Activated naive CD8-positive, alpha-beta T cell (primary cell): ENCODE results near the gene MOB3C.

Source experiments
- H3K27ac Mint-ChIP-seq: one replicate; pipeline ENCODE4 v1.8.0; 2021; ENCODE audit warnings: mixed read lengths
- H3K27me3 Mint-ChIP-seq: one replicate; pipeline ENCODE4 v1.8.0; 2021; ENCODE audit warnings: mixed read lengths
- H3K36me3 Mint-ChIP-seq: one replicate; pipeline ENCODE4 v1.8.0; 2021; ENCODE audit warnings: mixed read lengths
- H3K4me1 Mint-ChIP-seq: one replicate; pipeline ENCODE4 v1.8.0; 2021; ENCODE audit warnings: low read depth, mixed read lengths
- H3K4me3 Mint-ChIP-seq: one replicate; pipeline ENCODE4 v1.8.0; 2021; ENCODE audit warnings: mild to moderate bottlenecking, mixed read lengths
- H3K9me3 Mint-ChIP-seq: one replicate; pipeline ENCODE4 v1.8.0; 2021; ENCODE audit warnings: low read depth, mixed read lengths

The MOB3C gene

DNA sequence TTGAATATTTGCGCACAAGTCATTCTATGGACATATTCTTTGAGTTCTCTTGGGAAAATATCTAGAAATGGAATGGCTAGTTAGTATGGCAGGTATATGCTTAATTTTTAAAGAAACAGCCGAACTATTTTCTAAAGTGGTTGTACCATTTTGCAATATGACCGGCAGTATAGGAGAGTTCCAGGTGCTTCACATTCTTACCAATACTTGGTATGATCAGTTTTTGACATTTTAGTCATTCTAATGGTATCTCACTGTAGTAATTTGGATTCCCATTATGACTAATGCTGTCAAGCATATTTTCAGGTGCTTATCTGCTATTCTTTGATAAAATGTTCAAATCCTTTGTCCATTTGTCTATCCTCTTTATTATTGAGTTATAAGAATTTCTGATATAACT lies 31.0 kb upstream of the MOB3C start:
- H3K27ac Mint-ChIP-seq = no peak overlapping the region
- H3K4me3 Mint-ChIP-seq = no peak overlapping the region
- peaks cover 4% of the 10 kb centered on the region for H3K9me3 Mint-ChIP-seq
- H3K27me3 Mint-ChIP-seq = no peaks in the 10 kb centered on the region
- H3K36me3 Mint-ChIP-seq = peaks cover 32% of the 10 kb centered on the region
- H3K4me1 Mint-ChIP-seq = no peaks in the 10 kb centered on the region

GRCh38 chr1:46646844-46647243 lies 30.2 kb upstream of the MOB3C start:
- no peaks in the 10 kb centered on the region for H3K4me1 Mint-ChIP-seq
- H3K9me3 Mint-ChIP-seq = peaks cover 4% of the 10 kb centered on the region
- peaks cover 32% of the 10 kb centered on the region for H3K36me3 Mint-ChIP-seq
- H3K4me3 Mint-ChIP-seq = no peak overlapping the region
- no peaks in the 10 kb centered on the region for H3K27me3 Mint-ChIP-seq
- H3K27ac Mint-ChIP-seq = no peak overlapping the region

DNA sequence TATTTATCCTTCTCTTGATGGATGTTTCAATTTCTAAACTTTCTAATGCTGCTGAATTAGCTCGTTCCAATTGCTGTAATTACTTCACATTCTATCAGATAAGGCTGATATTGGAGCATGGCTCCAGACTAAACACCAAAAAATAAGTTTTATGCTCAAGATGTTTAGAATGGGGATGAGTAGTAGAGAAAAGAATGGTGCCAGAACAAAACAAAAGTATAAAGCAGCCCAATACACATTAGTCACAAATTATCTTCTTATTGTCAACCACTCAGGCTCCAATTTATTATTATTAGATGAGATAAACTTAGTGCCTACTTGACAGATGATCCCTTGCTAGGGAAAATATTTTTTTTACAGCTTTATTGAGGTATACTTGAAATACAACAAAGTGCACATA lies 29.7 kb upstream of the MOB3C start:
- Mint-ChIP-seq H3K27me3 (no peaks in the 10 kb centered on the region), H3K36me3 (peaks cover 31% of the 10 kb centered on the region), H3K4me3 (no peak overlapping the region), H3K27ac (no peak overlapping the region), H3K9me3 (peaks cover 4% of the 10 kb centered on the region), H3K4me1 (no peaks in the 10 kb centered on the region)

- Mint-ChIP-seq H3K27me3 (no peaks in the 10 kb centered on the region), H3K36me3 (peaks cover 31% of the 10 kb centered on the region)
Measured at GRCh38 chr1:46645815-46646214, 29.2 kb upstream of the MOB3C start.

GRCh38 chr1:46643368-46643775 lies 26.8 kb upstream of the MOB3C start:
- Mint-ChIP-seq H3K27me3 (no peaks in the 10 kb centered on the region), H3K4me1 (no peaks in the 10 kb centered on the region), H3K9me3 (no peaks in the 10 kb centered on the region), H3K27ac (no peak overlapping the region), H3K36me3 (peaks cover 27% of the 10 kb centered on the region), H3K4me3 (no peak overlapping the region)

More at GRCh38 chr1:46645815-46646214, 29.2 kb upstream of the MOB3C start:
- Mint-ChIP-seq H3K27ac (no peak overlapping the region), H3K9me3 (peaks cover 4% of the 10 kb centered on the region), H3K4me3 (no peak overlapping the region), H3K4me1 (no peaks in the 10 kb centered on the region)

- H3K9me3 Mint-ChIP-seq = no peaks in the 10 kb centered on the region
Measured at GRCh38 chr1:46642115-46642680, 25.6 kb upstream of the MOB3C start.

GRCh38 chr1:46639547-46639946 lies 22.9 kb upstream of the MOB3C start:
- H3K9me3 Mint-ChIP-seq = no peaks in the 10 kb centered on the region
- H3K36me3 Mint-ChIP-seq = peaks cover 15% of the 10 kb centered on the region
- no peaks in the 10 kb centered on the region for H3K4me1 Mint-ChIP-seq
- no peaks in the 10 kb centered on the region for H3K27me3 Mint-ChIP-seq
- H3K27ac Mint-ChIP-seq = no peak overlapping the region
- no peak overlapping the region for H3K4me3 Mint-ChIP-seq

More at GRCh38 chr1:46642115-46642680, 25.6 kb upstream of the MOB3C start:
- no peaks in the 10 kb centered on the region for H3K27me3 Mint-ChIP-seq
- H3K4me3 Mint-ChIP-seq = no peak overlapping the region
- H3K36me3 Mint-ChIP-seq = peaks cover 23% of the 10 kb centered on the region
- H3K27ac Mint-ChIP-seq = no peak overlapping the region
- no peaks in the 10 kb centered on the region for H3K4me1 Mint-ChIP-seq

DNA sequence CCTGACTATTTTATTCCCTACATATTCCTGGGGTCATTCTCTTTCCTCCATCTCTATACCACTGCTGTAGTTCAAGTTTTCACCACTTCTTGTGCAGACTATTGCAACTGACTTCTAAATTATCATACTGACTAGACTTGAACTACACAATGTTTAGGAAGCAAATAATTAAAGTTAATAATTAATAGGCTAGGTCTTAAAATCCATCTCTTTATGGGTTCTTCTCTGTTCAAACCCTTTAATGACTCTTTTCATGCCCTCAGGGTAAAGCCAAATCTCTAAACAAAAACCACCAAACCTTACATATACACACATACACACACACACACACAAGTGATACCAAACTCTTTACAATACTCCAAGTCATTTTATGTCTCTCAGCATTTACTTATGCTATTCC lies 22.3 kb upstream of the MOB3C start:
- H3K9me3 Mint-ChIP-seq = no peaks in the 10 kb centered on the region
- no peaks in the 10 kb centered on the region for H3K27me3 Mint-ChIP-seq
- H3K4me1 Mint-ChIP-seq = no peaks in the 10 kb centered on the region
- no peak overlapping the region for H3K4me3 Mint-ChIP-seq
- H3K36me3 Mint-ChIP-seq = peaks cover 17% of the 10 kb centered on the region
- no peak overlapping the region for H3K27ac Mint-ChIP-seq

DNA sequence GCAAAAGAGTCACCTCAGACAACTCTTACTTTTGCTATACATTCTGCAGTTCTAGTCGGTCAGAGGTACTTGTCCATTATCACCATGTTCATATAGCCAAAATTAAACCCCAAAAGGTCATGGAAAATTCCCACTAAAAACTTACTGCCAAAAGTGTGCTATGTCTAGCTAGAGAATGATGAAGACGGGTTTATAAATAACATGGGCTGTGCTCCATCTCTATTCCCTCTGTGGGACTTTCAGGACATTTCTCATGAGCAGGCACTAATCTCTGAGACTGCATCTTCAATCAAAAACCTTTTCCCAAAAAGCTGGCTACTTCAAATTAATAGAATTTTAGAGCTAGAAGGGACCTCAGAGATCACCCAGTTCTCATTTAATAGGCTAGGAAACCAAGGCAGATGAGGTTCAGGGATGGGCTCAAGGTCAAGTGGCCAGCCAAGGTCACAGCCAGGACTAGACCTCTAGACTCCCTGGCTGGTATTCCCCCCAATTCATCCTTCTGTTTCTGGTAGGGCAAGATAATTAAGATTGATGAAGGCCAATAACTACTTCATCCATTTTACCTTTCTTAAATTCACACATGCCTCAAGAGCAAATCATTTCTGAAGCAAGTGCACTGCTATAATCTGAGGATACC lies 21.0 kb upstream of the MOB3C start:
- H3K27me3 Mint-ChIP-seq = no peaks in the 10 kb centered on the region
- H3K36me3 Mint-ChIP-seq = peaks cover 15% of the 10 kb centered on the region
- H3K4me1 Mint-ChIP-seq = no peaks in the 10 kb centered on the region
- H3K4me3 Mint-ChIP-seq = no peak overlapping the region
- H3K27ac Mint-ChIP-seq = no peak overlapping the region
- H3K9me3 Mint-ChIP-seq = no peaks in the 10 kb centered on the region

GRCh38 chr1:46635205-46635604 lies 18.6 kb upstream of the MOB3C start:
- H3K4me3 Mint-ChIP-seq = no peak overlapping the region
- H3K27ac Mint-ChIP-seq = no peak overlapping the region
- H3K9me3 Mint-ChIP-seq = no peaks in the 10 kb centered on the region
- peaks cover 8% of the 10 kb centered on the region for H3K36me3 Mint-ChIP-seq
- no peaks in the 10 kb centered on the region for H3K4me1 Mint-ChIP-seq
- no peaks in the 10 kb centered on the region for H3K27me3 Mint-ChIP-seq

DNA sequence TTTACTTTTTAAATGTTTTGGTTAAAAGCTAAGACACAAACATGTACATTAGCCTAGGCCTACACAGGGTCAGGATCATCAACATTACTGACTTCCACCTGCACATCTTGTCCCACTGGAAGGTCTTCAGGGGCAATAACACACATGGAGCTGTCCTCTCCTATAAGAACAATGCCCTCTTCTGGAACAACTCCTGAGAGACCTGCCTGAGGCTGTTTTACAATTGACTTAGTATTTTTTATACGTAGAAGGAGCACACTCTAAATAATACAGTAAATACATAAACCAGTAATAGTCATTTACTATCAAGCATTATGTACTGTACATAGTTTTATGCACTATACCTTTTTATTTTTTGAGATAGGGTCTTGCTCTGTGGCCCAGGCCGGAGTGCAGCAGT lies 14.1 kb upstream of the MOB3C start:
- Mint-ChIP-seq H3K4me3 (no peak overlapping the region), H3K27me3 (no peaks in the 10 kb centered on the region), H3K36me3 (peaks cover 4% of the 10 kb centered on the region), H3K27ac (no peak overlapping the region), H3K4me1 (no peaks in the 10 kb centered on the region), H3K9me3 (no peaks in the 10 kb centered on the region)

DNA sequence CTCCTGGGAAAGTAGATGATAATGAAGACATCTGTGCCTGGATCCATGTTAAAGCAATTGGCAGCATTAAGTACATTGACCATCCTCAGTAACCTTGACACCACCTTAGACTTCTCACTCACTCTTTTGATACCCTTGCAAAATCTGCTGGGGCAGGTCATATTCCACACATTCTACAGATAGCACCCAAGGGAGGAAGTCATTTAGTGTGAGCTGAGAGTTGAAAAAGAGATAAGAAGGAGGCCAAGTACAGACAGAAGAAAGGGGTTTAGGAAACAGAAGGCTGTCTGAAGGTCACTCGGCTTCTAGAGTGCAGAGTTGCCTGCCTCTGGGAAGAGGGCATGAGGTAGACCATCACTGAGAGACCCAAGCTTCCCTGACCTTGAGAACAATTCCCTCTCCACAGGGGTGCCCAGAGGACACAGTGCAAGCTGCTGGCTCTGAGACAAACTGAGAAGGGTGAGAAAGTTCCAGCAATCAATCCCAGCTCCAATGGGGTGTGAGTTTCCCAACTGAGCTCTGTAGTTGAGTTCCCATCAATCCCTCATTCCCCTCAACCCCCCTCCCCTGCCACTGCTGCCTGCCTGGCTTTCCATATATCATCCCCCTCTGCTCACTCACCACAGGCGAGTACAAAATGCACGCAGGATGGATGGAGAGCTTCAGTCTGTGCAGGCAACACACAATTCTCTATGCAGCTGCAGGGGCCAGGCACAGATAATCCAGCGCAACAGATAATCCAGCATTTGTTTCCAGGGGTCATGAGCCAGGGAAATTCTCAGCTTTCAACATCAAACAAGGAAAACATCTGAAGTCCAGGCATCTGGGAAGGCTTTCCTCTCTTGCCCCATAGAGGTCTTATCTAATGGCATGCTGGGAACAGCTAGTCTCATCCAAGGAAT lies 7.4 kb upstream of the MOB3C start:
- no peaks in the 10 kb centered on the region for H3K36me3 Mint-ChIP-seq
- no peaks in the 10 kb centered on the region for H3K9me3 Mint-ChIP-seq
- H3K4me3 Mint-ChIP-seq = no peak overlapping the region
- H3K27ac Mint-ChIP-seq = no peak overlapping the region
- H3K27me3 Mint-ChIP-seq = no peaks in the 10 kb centered on the region
- H3K4me1 Mint-ChIP-seq = peaks cover 1% of the 10 kb centered on the region

DNA sequence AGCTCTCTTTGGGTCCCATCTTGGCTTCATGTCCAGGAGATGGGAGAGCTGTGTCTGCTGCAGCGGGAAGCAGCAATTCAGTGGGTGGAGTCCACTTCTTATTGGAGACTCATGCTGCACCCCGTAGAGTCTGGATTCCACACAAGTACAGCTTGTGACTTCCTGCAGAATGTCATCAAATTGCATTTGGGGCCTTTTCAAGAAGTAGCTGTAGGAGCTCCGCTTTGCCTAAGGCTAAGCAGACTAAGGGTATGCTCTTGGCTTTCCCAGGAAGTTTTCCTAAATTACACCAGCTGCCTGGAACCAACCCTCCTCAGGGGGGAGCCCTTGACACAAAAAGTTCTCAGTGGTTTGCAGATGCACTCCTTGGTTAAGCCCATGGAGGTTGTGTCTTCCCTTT lies 5.7 kb upstream of the MOB3C start:
- Mint-ChIP-seq H3K27ac (no peak overlapping the region), H3K9me3 (no peaks in the 10 kb centered on the region), H3K4me1 (peaks cover 5% of the 10 kb centered on the region), H3K4me3 (no peak overlapping the region), H3K36me3 (no peaks in the 10 kb centered on the region), H3K27me3 (no peaks in the 10 kb centered on the region)

GRCh38 chr1:46621930-46622329 lies 5.3 kb upstream of the MOB3C start:
- Mint-ChIP-seq H3K27ac (no peak overlapping the region), H3K27me3 (no peaks in the 10 kb centered on the region), H3K36me3 (no peaks in the 10 kb centered on the region), H3K4me3 (no peak overlapping the region), H3K4me1 (peaks cover 10% of the 10 kb centered on the region), H3K9me3 (no peaks in the 10 kb centered on the region)

GRCh38 chr1:46619656-46620258 lies 3.1 kb upstream of the MOB3C start:
- Mint-ChIP-seq H3K27ac (no peak overlapping the region), H3K4me1 (peaks cover 26% of the 10 kb centered on the region), H3K27me3 (no peaks in the 10 kb centered on the region), H3K4me3 (no peak overlapping the region), H3K36me3 (no peaks in the 10 kb centered on the region), H3K9me3 (no peaks in the 10 kb centered on the region)
